Stimulated activated CD4-positive, alpha-beta T cell treated with anti-CD3 and anti-CD28 coated beads, Interleukin-15, amount 100 ng/mL, for 24 hours (primary cell): Measurements from ENCODE around the gene KCNB1.

Experiments used
- DNase-seq: peaks from one replicate; pipeline ENCODE4 v3.0.0-alpha.2; 2020

The KCNB1 gene

DNA sequence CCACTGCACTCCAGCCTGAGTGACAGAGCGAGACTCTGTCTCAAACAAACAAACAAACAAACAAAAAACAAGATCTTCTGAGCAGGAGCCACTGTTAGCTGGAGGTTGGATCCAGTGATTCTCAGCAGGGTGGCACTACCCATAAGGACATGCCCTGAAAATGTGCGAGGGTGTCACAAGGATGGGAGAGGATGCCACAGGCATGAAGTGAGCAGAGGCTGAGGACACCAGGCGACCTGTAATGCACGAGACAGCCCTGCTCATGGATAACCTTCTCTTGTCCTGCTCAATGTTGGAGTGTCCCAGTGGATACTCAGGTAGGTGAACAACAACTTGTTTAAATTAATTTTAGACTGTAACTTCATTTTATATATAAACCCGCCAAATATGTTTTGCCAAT lies 76.8 kb downstream of the KCNB1 start:
- no peak for DNase-seq

DNA sequence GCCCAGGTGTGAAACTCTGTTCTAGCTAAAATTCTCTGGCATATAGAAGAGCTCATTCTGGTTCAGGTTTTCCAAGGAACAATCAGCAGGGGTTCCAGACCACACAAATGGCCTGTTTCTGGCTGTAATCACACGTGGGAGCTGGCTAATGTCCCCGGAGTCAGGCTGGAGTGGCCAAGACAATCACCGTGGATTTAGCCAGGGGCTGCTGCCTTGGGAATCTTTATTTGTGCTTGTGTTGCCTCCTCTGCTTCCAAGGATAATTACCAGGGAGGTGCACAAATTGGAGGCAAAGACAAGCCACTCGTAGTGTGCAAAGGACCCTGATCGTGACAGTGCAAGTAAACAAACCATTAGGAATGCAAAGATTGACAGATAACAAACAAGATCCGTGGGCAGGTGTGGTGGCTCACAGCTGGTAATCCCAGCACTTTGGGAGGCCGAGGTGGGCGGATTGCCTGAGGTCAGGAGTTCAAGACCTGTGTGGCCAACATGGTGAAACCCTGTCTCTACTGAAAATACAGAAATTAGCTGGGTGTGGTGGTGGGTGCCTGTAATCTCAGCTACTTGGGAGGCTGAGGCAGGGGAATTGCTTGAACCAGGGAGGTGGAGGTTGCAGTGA lies 77.3 kb downstream of the KCNB1 start:
- no peak for DNase-seq

- no peak for DNase-seq
These were observed 78.0 kb downstream of the KCNB1 start for GRCh38 chr20:49404461-49404860.

DNA sequence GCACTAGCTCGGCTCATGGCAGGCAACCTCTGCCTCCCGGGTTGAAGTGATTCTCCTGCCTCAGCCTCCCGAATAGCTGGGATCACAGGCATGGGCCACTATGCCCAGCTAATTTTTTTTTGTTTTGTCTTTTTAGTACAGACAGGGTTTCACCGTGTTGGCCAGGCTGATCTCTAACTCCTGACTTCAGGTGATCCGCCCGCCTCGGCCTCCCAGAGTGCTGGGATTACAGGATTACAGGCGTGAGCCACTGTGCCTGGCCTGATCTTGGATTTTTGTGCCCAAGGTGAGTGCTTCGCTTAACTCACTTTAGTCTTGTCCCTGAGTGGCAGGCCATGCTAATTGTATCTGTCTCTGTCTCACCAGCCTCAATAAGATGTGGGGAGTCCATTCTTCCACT lies 78.6 kb downstream of the KCNB1 start:
- DNase-seq: no peak

GRCh38 chr20:49403012-49403411 lies 79.5 kb downstream of the KCNB1 start:
- DNase-seq: no peak

DNA sequence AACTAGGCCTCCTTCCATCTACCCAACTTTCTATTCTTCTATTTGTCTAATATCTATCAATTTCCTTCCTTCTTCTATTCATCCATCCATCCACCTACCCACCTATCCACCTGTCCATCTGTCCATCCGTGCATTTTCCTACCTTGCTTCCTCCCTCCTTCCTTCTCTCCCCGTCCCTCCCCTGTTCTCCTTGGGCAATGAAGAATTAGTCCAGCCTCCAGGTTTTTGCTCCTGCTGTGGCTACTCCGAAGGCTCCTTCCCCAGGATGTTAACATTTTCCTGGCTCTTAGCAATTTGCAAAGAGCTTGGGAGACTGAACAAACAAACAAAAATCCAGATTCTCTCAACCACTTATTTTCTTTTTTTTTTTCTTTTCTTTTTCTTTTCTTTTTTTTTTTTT lies 81.6 kb downstream of the KCNB1 start:
- no peak for DNase-seq

DNA sequence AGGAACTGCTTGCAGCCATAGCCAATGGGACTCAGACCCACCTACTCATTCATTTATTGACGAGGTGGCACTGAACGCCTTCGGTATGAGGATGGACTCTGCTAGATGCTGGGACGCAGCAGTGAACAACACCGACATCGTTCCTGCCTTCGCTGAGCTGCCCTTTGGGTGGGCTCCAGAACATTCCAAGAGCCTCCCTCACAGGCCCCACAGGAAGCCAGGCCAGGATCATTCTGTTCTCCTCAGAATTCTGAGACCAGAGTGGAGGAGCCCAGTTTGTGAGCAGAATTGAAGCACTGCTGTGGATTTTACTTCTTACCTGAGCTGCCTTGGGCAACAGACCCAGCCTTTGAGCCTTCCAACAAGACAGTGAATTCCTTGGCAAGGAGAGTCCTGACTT lies 82.1 kb downstream of the KCNB1 start:
- no peak for DNase-seq

DNA sequence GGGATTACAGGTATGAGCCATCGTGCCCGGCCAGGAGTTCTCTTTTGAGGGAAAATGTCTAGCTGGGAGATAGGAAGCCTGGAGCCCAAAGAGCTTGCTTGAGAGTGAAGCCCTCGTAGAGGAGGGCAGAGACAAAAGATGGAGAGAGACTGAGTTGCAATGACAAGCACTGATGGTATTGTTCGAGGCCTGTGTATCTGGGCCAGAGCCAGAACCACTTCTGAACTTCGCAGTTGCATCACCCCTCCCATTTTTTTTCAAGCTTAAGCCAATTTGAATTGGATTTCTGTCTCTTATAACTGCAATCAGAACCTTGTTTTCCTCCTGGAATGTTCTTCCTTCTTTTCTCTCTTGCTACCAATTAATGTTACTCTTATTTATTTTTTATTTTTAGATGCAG lies 83.1 kb downstream of the KCNB1 start:
- DNase-seq: no peak

- DNase-seq: no peak
These were observed 83.9 kb downstream of the KCNB1 start for GRCh38 chr20:49398401-49399144.

- no peak for DNase-seq
These were observed 84.9 kb downstream of the KCNB1 start for GRCh38 chr20:49397525-49397924.

- no peak for DNase-seq
These were observed 86.2 kb downstream of the KCNB1 start for GRCh38 chr20:49396230-49396629.

GRCh38 chr20:49395659-49396058 lies 86.8 kb downstream of the KCNB1 start:
- no peak for DNase-seq

DNA sequence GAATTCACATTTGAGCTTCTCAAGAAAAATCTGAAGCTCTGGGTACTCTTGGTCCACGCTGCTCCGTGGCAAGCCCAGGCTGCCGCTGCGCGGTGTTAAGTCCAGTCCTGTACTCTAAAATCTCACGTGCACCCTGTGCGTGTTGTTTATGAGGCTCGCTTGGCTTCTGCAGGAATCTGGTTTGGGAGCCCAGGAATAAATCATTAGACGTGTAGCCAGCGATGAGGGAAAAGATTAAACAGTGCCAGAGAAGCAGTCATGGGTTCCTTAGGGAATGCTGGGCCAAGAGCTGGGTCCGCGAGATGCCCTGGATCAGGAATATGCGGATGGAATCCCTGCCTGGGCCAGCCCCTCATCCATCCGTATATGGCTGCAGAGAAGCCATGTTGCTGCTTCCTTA lies 87.3 kb downstream of the KCNB1 start:
- DNase-seq: no peak

GRCh38 chr20:49394757-49395156 lies 87.7 kb downstream of the KCNB1 start:
- no peak for DNase-seq

- DNase-seq: no peak
These were observed 88.2 kb downstream of the KCNB1 start for GRCh38 chr20:49394264-49394663.

DNA sequence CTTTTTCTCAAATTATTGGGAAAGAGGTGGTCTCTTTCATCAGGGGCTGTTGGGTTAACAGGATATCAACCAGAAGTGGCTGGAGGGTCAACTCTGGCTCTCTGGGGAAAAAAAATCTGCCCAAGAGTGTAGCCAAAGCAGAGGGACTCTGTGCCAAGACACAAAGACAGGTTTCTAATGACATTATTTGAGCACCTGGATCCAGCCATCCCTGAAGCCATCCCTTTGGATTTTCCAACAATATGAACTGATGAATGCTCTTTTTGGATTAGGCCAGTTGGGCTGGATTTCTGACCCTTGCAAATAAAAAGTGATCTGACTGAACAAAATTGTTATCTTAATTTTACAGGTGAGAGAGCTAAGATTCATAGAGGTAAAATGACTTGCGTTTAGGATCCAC lies 88.7 kb downstream of the KCNB1 start:
- no peak for DNase-seq

- DNase-seq: no peak
These were observed 89.7 kb downstream of the KCNB1 start for GRCh38 chr20:49392745-49393144.

DNA sequence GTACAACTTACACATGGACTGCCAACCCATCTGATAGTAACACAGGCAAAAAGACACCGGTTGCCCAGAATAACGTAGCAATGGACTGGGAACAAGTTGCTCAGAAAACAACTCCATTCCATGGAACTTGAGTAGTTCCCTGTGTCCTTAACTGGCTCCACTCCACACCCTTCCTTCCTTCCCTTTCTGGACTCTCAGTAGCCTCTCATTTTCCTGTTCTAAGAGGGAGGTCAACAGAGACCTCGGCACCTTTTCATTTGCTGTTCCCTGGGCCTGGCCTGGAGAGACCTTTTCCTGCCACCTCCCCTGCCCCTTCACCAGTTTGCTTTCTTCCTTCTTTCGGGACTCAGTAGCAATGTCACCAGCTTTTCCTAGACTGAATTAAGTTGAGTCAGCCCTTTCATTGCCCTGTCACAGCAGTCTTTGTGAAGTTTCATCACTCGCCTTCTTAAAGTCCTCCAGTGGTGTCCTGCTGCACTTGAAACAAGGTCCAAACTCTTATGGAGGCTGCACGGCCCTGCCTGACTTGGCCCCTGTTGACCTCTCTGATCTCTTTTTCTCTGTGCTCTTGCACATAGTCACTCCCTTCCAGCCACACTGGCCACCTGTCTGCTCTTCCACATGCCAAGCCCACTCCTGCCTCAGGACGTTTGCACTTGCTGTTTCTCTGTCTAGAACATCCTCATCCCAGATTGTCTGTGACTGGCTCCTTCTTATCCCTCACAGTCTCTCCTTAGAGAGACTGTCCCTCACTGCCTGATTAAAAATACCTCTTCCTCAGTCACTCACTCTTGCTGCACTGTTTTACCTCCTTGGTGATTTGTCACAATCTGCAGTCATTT lies 90.8 kb downstream of the KCNB1 start:
- DNase-seq: no peak

DNA sequence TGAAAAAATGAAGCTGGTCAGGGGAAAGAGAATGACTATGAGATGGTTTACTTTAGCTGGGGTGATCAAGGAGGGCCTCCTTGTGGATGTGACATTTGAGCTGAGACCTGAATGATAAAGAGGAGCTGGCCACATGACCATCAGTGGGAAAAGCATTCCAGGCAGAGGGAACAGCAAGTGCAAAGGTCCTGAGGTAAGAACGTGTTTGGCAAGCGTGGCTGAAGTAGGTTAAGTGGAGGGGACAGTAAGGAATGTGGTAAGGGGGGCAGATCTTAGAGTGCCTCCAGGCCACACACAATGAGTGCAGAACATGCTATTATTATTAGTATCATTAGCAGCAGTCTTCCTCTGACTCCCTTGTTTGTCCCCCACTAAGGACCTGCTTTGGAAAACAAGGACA lies 92.6 kb downstream of the KCNB1 start:
- no peak for DNase-seq

DNA sequence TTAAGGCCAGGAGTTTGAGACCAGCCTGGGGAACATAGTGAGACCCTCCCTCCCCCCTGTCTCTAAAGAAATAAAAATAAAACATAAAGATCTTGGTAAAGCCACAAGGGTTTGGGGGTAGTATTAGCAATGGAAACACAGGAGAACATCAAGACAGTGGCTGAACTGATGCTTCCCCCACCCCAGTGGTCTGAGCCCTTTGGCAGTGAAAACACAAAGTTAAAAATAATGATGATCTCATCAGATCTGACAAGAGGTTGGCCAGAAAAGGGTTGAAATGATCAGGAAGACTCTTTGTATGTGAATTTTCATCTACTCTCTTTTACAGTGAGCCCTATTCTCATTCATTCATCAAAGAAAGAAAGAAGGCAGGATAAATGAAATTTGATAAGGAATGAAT lies 93.7 kb downstream of the KCNB1 start:
- no peak for DNase-seq

DNA sequence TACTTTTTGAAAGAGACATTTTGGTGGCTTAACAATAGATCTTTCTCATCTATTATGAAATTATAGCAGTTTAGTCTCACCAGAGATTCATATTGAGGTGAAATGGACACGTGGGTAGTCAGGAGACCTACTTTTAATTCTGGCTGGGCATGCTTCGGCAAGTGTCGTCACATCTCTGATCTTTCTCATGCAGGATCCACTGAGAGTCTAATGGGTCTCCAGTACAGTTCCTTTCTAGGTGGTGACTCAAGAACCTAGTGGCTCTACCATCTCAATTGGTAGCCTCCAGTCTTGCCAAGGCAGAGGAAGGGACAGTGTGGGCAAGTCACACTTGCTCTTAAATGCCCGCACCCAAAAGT lies 94.9 kb downstream of the KCNB1 start:
- no peak for DNase-seq

GRCh38 chr20:49386848-49387580 lies 95.5 kb downstream of the KCNB1 start:
- DNase-seq: no peak

- no peak for DNase-seq
These were observed 97.0 kb downstream of the KCNB1 start for GRCh38 chr20:49385465-49385864.
